Measurements from ENCODE around the gene HAPSTR1. TPM values are rescaled to one million over a fixed set of nuclear protein-coding genes. Genes with fewer than 3 reads are reported as not detected.

HAPSTR1 gene
- total and polyA plus RNA-seq, 2 of the 13 experiments (the other 11 are each of a cell fraction or from before 2014, with no cell fraction given) = 25.2 to 83.2 TPM

DNA sequence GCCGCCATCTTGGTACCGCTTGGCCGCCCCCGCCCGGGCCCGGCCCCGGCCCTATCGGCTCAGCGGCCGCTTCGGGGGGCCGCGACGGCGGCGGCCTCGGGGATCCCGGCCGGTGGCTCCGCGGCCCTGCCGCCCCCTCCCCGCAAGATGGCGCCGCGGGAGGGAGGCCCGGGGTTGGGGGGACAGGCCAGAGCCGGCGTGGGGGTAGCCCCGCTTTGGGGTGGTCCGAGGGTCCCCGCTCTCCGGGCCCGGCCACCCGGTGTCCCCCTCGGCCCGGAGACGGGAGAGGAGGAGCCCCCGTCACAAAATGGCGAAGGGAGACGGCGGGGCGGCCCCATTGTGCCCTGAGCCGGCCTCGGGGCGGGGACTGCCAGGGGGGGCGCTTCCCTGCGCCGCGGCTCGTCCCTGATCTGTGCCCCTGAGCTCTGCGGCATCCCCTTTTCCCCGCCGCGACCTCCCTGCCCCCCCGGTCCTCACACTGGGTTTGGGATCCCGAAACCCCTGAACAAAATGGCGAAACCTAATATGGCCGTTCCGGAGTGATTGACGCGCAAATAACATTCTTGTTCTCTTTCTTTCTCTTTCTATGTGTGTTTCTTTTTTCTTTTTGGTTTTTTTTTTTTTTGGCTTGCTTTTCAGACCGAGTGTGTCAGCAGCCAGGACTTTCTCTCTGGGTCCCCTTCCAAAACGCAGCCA is 986 bp downstream of the HAPSTR1 start (continued):
- TF ChIP-seq, protein P1, sequence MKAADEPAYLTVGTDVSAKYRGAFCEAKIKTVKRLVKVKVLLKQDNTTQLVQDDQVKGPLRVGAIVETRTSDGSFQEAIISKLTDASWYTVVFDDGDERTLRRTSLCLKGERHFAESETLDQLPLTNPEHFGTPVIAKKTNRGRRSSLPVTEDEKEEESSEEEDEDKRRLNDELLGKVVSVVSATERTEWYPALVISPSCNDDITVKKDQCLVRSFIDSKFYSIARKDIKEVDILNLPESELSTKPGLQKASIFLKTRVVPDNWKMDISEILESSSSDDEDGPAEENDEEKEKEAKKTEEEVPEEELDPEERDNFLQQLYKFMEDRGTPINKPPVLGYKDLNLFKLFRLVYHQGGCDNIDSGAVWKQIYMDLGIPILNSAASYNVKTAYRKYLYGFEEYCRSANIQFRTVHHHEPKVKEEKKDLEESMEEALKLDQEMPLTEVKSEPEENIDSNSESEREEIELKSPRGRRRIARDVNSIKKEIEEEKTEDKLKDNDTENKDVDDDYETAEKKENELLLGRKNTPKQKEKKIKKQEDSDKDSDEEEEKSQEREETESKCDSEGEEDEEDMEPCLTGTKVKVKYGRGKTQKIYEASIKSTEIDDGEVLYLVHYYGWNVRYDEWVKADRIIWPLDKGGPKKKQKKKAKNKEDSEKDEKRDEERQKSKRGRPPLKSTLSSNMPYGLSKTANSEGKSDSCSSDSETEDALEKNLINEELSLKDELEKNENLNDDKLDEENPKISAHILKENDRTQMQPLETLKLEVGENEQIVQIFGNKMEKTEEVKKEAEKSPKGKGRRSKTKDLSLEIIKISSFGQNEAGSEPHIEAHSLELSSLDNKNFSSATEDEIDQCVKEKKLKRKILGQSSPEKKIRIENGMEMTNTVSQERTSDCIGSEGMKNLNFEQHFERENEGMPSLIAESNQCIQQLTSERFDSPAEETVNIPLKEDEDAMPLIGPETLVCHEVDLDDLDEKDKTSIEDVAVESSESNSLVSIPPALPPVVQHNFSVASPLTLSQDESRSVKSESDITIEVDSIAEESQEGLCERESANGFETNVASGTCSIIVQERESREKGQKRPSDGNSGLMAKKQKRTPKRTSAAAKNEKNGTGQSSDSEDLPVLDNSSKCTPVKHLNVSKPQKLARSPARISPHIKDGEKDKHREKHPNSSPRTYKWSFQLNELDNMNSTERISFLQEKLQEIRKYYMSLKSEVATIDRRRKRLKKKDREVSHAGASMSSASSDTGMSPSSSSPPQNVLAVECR (CRISPR knock-in tag; IDR thresholded peaks at IDR 0.05; ENCODE audit: borderline replicate concordance) = peak; percentile 76
- TF ChIP-seq KAT2B (IDR thresholded peaks at IDR 0.05; ENCODE audit: borderline replicate concordance, low read depth, low read length) (no peak), ZNF460 (CRISPR knock-in tag; IDR thresholded peaks at IDR 0.05; ENCODE audit: borderline replicate concordance) (no peak), MAZ (IDR thresholded peaks at IDR 0.05; ENCODE audit: borderline replicate concordance, low read depth, low read length) (0 out of 2 replicates have a peak, but pooled peaks have one; percentile 25), MAZ (CRISPR knock-in tag; IDR thresholded peaks at IDR 0.05; ENCODE audit: low read depth) (no peak), BORCS8-MEF2B (CRISPR knock-in tag; IDR thresholded peaks at IDR 0.05) (no peak), SYNCRIP (IDR thresholded peaks at IDR 0.05; ENCODE audit: insufficient read depth, low read depth, low read length) (no peak), HDAC6 (IDR thresholded peaks at IDR 0.05; ENCODE audit: low read depth, low read length) (peak; percentile 43; the same call in 1 of the 2 replicates), NR2F2 (IDR thresholded peaks at IDR 0.05; ENCODE audit: borderline replicate concordance, low read depth) (no peak; the same call in 1 of the 2 replicates), POLR2AphosphoS5 (IDR thresholded peaks at IDR 0.05; ENCODE audit: low read depth, low read length) (peak; percentile 25; the same call in 1 of the 2 replicates), ZNF672 (CRISPR knock-in tag; IDR thresholded peaks at IDR 0.05) (no peak), ZNF3 (CRISPR knock-in tag; IDR thresholded peaks at IDR 0.05) (0 out of 2 replicates have a peak, but pooled peaks have one; percentile 22), POLR2A (IDR thresholded peaks at IDR 0.05; ENCODE audit: insufficient read depth in 1 of 2, low read depth in 2 of 2, low read length in 2 of 2) (peak in 1 of 2 experiments; percentile 32; a peak in 1 of 4 replicates), ZNF549 (CRISPR knock-in tag; IDR thresholded peaks at IDR 0.05) (no peak), ZNF501 (CRISPR knock-in tag; IDR thresholded peaks at IDR 0.05) (peak; percentile 77; the same call in 1 of the 2 replicates)
- TF ChIP-seq, protein P2, sequence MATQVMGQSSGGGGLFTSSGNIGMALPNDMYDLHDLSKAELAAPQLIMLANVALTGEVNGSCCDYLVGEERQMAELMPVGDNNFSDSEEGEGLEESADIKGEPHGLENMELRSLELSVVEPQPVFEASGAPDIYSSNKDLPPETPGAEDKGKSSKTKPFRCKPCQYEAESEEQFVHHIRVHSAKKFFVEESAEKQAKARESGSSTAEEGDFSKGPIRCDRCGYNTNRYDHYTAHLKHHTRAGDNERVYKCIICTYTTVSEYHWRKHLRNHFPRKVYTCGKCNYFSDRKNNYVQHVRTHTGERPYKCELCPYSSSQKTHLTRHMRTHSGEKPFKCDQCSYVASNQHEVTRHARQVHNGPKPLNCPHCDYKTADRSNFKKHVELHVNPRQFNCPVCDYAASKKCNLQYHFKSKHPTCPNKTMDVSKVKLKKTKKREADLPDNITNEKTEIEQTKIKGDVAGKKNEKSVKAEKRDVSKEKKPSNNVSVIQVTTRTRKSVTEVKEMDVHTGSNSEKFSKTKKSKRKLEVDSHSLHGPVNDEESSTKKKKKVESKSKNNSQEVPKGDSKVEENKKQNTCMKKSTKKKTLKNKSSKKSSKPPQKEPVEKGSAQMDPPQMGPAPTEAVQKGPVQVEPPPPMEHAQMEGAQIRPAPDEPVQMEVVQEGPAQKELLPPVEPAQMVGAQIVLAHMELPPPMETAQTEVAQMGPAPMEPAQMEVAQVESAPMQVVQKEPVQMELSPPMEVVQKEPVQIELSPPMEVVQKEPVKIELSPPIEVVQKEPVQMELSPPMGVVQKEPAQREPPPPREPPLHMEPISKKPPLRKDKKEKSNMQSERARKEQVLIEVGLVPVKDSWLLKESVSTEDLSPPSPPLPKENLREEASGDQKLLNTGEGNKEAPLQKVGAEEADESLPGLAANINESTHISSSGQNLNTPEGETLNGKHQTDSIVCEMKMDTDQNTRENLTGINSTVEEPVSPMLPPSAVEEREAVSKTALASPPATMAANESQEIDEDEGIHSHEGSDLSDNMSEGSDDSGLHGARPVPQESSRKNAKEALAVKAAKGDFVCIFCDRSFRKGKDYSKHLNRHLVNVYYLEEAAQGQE (IDR thresholded peaks at IDR 0.05; ENCODE audit: borderline replicate concordance in 1 of 2, low read depth in 1 of 2, low read length in 2 of 2) = no peak
- TF ChIP-seq, protein P3, sequence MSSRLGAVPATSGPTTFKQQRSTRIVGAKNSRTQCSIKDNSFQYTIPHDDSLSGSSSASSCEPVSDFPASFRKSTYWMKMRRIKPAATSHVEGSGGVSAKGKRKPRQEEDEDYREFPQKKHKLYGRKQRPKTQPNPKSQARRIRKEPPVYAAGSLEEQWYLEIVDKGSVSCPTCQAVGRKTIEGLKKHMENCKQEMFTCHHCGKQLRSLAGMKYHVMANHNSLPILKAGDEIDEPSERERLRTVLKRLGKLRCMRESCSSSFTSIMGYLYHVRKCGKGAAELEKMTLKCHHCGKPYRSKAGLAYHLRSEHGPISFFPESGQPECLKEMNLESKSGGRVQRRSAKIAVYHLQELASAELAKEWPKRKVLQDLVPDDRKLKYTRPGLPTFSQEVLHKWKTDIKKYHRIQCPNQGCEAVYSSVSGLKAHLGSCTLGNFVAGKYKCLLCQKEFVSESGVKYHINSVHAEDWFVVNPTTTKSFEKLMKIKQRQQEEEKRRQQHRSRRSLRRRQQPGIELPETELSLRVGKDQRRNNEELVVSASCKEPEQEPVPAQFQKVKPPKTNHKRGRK (CRISPR knock-in tag; IDR thresholded peaks at IDR 0.05) = no peak
- TF ChIP-seq, protein P4, sequence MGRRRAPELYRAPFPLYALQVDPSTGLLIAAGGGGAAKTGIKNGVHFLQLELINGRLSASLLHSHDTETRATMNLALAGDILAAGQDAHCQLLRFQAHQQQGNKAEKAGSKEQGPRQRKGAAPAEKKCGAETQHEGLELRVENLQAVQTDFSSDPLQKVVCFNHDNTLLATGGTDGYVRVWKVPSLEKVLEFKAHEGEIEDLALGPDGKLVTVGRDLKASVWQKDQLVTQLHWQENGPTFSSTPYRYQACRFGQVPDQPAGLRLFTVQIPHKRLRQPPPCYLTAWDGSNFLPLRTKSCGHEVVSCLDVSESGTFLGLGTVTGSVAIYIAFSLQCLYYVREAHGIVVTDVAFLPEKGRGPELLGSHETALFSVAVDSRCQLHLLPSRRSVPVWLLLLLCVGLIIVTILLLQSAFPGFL (CRISPR knock-in tag; IDR thresholded peaks at IDR 0.05) = no peak
